K562 (cell line): Measurements from ENCODE around the gene TFRC. TPM values are rescaled to one million over a fixed set of nuclear protein-coding genes. Genes with fewer than 3 reads are reported as not detected.

Experiments
- ARID1B ChIP-seq: fragments of 450-650 bp; IDR thresholded peaks from 2 replicates; pipeline ENCODE4 v1.6.1; 2016; ENCODE audit warnings: antibody characterized with exemption, mild to moderate bottlenecking, inconsistent platforms
- HDAC6 ChIP-seq: IDR thresholded peaks from 2 replicates; pipeline ENCODE4 v1.6.1; 2012; ENCODE audit warnings: low read depth, mild to moderate bottlenecking, control low read depth, inconsistent platforms, low read length, moderate library complexity
- HIVEP1 ChIP-seq: fragments of 250-450 bp; sonication (Bioruptor Pico); IDR thresholded peaks from 2 replicates; pipeline ENCODE4 v1.4.0; 2020; ENCODE audit warnings: mild to moderate bottlenecking
- HNRNPUL1 ChIP-seq: fragments of 200-400 bp; formaldehyde crosslinking; IDR thresholded peaks from 2 replicates; pipeline ENCODE4 v1.6.1; 2017; ENCODE audit warnings: low read length
- JUN ChIP-seq, 2 experiments: sonication (generic) in 1 of 2; formaldehyde crosslinking in 1 of 2; IDR thresholded peaks; 2 replicates each; pipeline versions ENCODE4 v1.6.1 to v1.8.0; 2012 to 2022; ENCODE audit warnings: borderline replicate concordance in 2 of 2, mild to moderate bottlenecking in 2 of 2, improper control_type of control experiment in 1 of 2, low read depth in 1 of 2, low read length in 1 of 2, missing genetic modification reagents in 1 of 2
- KLF16 ChIP-seq: IDR thresholded peaks from 2 replicates; pipeline ENCODE4 v1.6.1; 2016; ENCODE audit warnings: antibody characterized with exemption
- POLR2A ChIP-seq: fragments of 450-650 bp; conservative IDR thresholded peaks from 2 replicates; pipeline ENCODE4 v1.6.1; 2016
- POLR2AphosphoS2 ChIP-seq: IDR thresholded peaks from 2 replicates; pipeline ENCODE4 v1.6.1; 2012; ENCODE audit warnings: low read length, improper control_type of control experiment
- POLR2B ChIP-seq: fragments of 450-650 bp; IDR thresholded peaks from 2 replicates; pipeline ENCODE4 v1.6.1; 2018; ENCODE audit warnings: low read depth; ENCODE audit not compliant: partially characterized antibody
- RBFOX2 ChIP-seq: fragments of 200-400 bp; formaldehyde crosslinking; IDR thresholded peaks from 2 replicates; pipeline ENCODE4 v1.6.1; 2017; ENCODE audit warnings: low read depth, mild to moderate bottlenecking, low read length, moderate library complexity
- RBM22 ChIP-seq: fragments of 200-400 bp; formaldehyde crosslinking; IDR thresholded peaks from 2 replicates; pipeline ENCODE4 v1.6.1; 2018; ENCODE audit warnings: low read length, low read depth; ENCODE audit not compliant: poor library complexity, severe bottlenecking
- RCOR1 ChIP-seq, 2 experiments: IDR thresholded peaks; 2 replicates each; pipeline ENCODE4 v1.6.1; 2012; ENCODE audit warnings: low read depth in 2 of 2, low read length in 2 of 2, borderline replicate concordance in 1 of 2, improper control_type of control experiment in 1 of 2
- TCF15 ChIP-seq: fragments of 250-450 bp; sonication (Bioruptor Pico); IDR thresholded peaks from 2 replicates; pipeline ENCODE4 v1.8.0; 2022; ENCODE audit warnings: moderate library complexity, mild to moderate bottlenecking, inconsistent platforms
- THRAP3 ChIP-seq: fragments of 450-650 bp; IDR thresholded peaks from 2 replicates; pipeline ENCODE4 v1.6.1; 2016; ENCODE audit warnings: mild to moderate bottlenecking, inconsistent platforms, borderline replicate concordance
- ZNF12 ChIP-seq: sonication (generic); formaldehyde crosslinking; IDR thresholded peaks from 2 replicates; pipeline ENCODE4 v1.4.0; 2020; ENCODE audit warnings: mild to moderate bottlenecking, missing genetic modification reagents
- ZNF699 ChIP-seq: fragments of 250-450 bp; sonication (Bioruptor Pico); IDR thresholded peaks from 2 replicates; pipeline ENCODE4 v1.8.0; 2021; ENCODE audit warnings: mild to moderate bottlenecking, moderate library complexity; ENCODE audit not compliant: insufficient replicate concordance
- ZNF717 ChIP-seq: fragments of 250-450 bp; sonication (Bioruptor Pico); IDR thresholded peaks from 2 replicates; pipeline ENCODE4 v1.5.0; 2021
- polyA plus RNA-seq, 8 experiments: library from polyadenylated mRNA; depleted of rRNA in 4 of 8; stranded (reverse) in 5 of 8; unstranded in 3 of 8; fragments of >200 nt; fragmentation: Nextera tagmentation in 2 of 8; fragmentation: Illumina TruSeq in 1 of 8; extraction: Ambion mirVana in 2 of 8; extraction: Trizol in 1 of 8; gene quantifications; 2 replicates each; pipeline versions ENCODE4 v1.2.1 to v1.2.3, GENCODE V29; 2011 to 2014; ENCODE audit warnings: inconsistent platforms in 1 of 8, missing spikeins in 1 of 8
- total RNA-seq, 7 experiments: library from RNA; depleted of rRNA in 6 of 7; stranded (reverse); fragments of >200 nt in 6 of 7; fragmentation: Illumina TruSeq in 2 of 7; extraction: Trizol in 2 of 7; gene quantifications; 2 replicates each; pipeline versions ENCODE4 v1.2.1 to v1.2.3, GENCODE V29; 2011 to 2021; ENCODE audit warnings: low replicate concordance in 1 of 7

Gene TFRC
- total and polyA plus RNA-seq, 9 of the 15 experiments (the other 6 are each of a cell fraction or from before 2014, with no cell fraction given): 149 to 679 (median 332) TPM

- TF ChIP-seq TCF15 (CRISPR knock-in tag): no peak
- no peak for TF ChIP-seq RBFOX2
- TF ChIP-seq JUN (IDR thresholded peaks at IDR 0.05; ENCODE audit: borderline replicate concordance, low read depth, low read length): no peak
- no peak for TF ChIP-seq JUN (CRISPR knock-in tag; IDR thresholded peaks at IDR 0.05; ENCODE audit: borderline replicate concordance)
- no peak for TF ChIP-seq KLF16
- TF ChIP-seq THRAP3: peak; percentile 77
- no peak for TF ChIP-seq RCOR1 (IDR thresholded peaks at IDR 0.05; ENCODE audit: borderline replicate concordance in 1 of 2, low read depth in 2 of 2, low read length in 2 of 2)
- 0 out of 2 replicates have a peak, but pooled peaks have one; percentile 51 for TF ChIP-seq ZNF717 (CRISPR knock-in tag)
- TF ChIP-seq POLR2B: peak; percentile 17
- TF ChIP-seq ARID1B: no peak
- TF ChIP-seq HNRNPUL1: no peak
- no peak for TF ChIP-seq ZNF12 (CRISPR knock-in tag)
- TF ChIP-seq ZNF699: no peak
- TF ChIP-seq RBM22: peak; percentile 80
- no peak for TF ChIP-seq HIVEP1 (CRISPR knock-in tag)
- TF ChIP-seq POLR2AphosphoS2: 0 out of 2 replicates have a peak, but pooled peaks have one; percentile 76
- no peak for TF ChIP-seq HDAC6
- peak; percentile 32 for TF ChIP-seq POLR2A
- TF ChIP-seq, all 486 proteins: peak for 9
Observed at GRCh38 chr3:196060834-196061233, 21.1 kb downstream of the TFRC start (continued).
